Kidney (tissue), 14 donors: ENCODE data around the gene CDX1. TPM values are rescaled to one million over a fixed set of nuclear protein-coding genes. Genes with fewer than 3 reads are reported as not detected.

Source experiments
- DNase-seq, 5 donors: peaks; one replicate each; pipeline ENCODE4 v3.0.0-alpha.2; 2013 to 2020
- FAIRE-seq: peaks from 2 replicates; lab custom pipeline; 2012; peaks lifted over from hg19 to GRCh38; lab: Jason Lieb, UNC
- H3K27ac ChIP-seq, 2 donors: one replicate each; pipeline ENCODE4 v1.7.0; 2013; ENCODE audit warnings: low read depth in 2 of 2, low read length in 2 of 2, inconsistent platforms in 1 of 2
- H3K27me3 ChIP-seq: one replicate; pipeline ENCODE4 v1.7.1; 2013; ENCODE audit warnings: low read length, inconsistent platforms; ENCODE audit not compliant: control insufficient read depth, insufficient read depth
- H3K36me3 ChIP-seq, 3 donors: one replicate each; pipeline versions ENCODE4 v1.7.0 to v1.7.1; 2013; ENCODE audit warnings: low read length in 3 of 3, control low read depth in 1 of 3, inconsistent platforms in 1 of 3; ENCODE audit not compliant: insufficient read depth in 3 of 3, control insufficient read depth in 2 of 3
- H3K4me1 ChIP-seq, 3 donors: one replicate each; pipeline versions ENCODE4 v1.7.0 to v1.7.1; 2013; ENCODE audit warnings: low read length in 3 of 3, inconsistent platforms in 1 of 3, low read depth in 1 of 3; ENCODE audit not compliant: control insufficient read depth in 2 of 3, insufficient read depth in 2 of 3
- H3K4me3 ChIP-seq, 3 donors: one replicate each; pipeline versions ENCODE4 v1.7.0 to v1.8.1; 2013; ENCODE audit warnings: low read length in 3 of 3, control low read depth in 1 of 3, inconsistent platforms in 1 of 3
- H3K9ac ChIP-seq, 3 donors: one replicate each; pipeline versions ENCODE4 v1.7.0 to v1.7.1; 2013; ENCODE audit warnings: low read length in 3 of 3, control low read depth in 1 of 3, inconsistent platforms in 1 of 3
- H3K9me3 ChIP-seq, 3 donors: one replicate each; pipeline versions ENCODE4 v1.7.0 to v1.7.1; 2013; ENCODE audit warnings: low read length in 3 of 3, control low read depth in 1 of 3, inconsistent platforms in 1 of 3; ENCODE audit not compliant: control insufficient read depth in 2 of 3, insufficient read depth in 1 of 3
- intact Hi-C: fragments of 100-400 bp; cut with DNase I; formaldehyde crosslinking; loops from one replicate; pipeline ENCODE4 v1.11.1; 2022
- polyA plus RNA-seq: library from polyadenylated mRNA; stranded (reverse); fragments of 350-450 nt; fragmentation: Illumina TruSeq; extraction: RNeasy Lipid Tissue Mini Kit (QIAGEN cat#74804); gene quantifications from one replicate; pipeline ENCODE4 v1.2.3, GENCODE V29; 2014; ENCODE audit warnings: low read depth, low replicate concordance; ENCODE audit not compliant: insufficient read depth
- total RNA-seq: library from RNA; stranded (reverse); fragmentation: NEBNext Ultra II Directional; extraction: Animal tissue kit (Norgen Biotek cat#: 25700); gene quantifications from one replicate; pipeline ENCODE4 v1.2.1, GENCODE V29; 2021
- TF ChIP-seq, protein P1 (sequence below): IDR thresholded peaks from 3 replicates; pipeline ENCODE4 v1.5.1; 2012; ENCODE audit warnings: mild to moderate bottlenecking, moderate library complexity, borderline replicate concordance; ENCODE audit not compliant: insufficient read depth; ENCODE audit errors: extremely low read depth
- donor health status: control.
- donor health status: control.
- donor health status: control.
- donor health status: control.
- donor health status: control.
- donor health status: DM: yes; HTN: yes; CAD: no.
- donor health status: Normal renal cell carcinoma (clear cell type).

Gene CDX1
- total and polyA plus RNA-seq, 2 donors from 2014 or later = 0.39 TPM; not detected in 1

DNA sequence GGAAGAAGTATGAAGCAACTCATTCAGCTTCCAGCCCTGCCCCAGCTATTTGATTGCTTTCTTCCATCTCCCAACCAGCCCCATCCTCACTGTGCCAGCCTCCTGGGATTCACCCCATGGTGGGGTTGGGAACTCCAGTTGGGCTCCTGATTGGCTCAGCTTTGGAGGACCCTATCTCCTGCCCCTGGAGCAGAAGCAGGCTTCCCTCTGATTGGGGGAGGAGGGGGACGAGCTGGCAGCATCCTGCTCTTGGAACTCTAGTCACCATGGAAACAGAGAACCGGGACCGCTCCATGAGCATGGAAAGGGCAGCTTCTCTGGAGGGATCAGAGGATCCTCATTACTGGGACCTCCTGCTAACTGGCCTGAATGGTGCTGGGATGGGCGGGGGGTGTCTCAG is 25.9 kb downstream of the CDX1 start:
- FAIRE-seq = no peak
- H3K36me3 ChIP-seq = no peaks in the 10 kb centered on the region
- peaks cover 0 to 6% (median 0%) of the 10 kb centered on the region in 3 donors for H3K4me1 ChIP-seq
- no peak overlapping the region for H3K27ac ChIP-seq
- intact Hi-C loops = no loop called here
- H3K9ac ChIP-seq = no peak overlapping the region
- TF ChIP-seq, protein P1, sequence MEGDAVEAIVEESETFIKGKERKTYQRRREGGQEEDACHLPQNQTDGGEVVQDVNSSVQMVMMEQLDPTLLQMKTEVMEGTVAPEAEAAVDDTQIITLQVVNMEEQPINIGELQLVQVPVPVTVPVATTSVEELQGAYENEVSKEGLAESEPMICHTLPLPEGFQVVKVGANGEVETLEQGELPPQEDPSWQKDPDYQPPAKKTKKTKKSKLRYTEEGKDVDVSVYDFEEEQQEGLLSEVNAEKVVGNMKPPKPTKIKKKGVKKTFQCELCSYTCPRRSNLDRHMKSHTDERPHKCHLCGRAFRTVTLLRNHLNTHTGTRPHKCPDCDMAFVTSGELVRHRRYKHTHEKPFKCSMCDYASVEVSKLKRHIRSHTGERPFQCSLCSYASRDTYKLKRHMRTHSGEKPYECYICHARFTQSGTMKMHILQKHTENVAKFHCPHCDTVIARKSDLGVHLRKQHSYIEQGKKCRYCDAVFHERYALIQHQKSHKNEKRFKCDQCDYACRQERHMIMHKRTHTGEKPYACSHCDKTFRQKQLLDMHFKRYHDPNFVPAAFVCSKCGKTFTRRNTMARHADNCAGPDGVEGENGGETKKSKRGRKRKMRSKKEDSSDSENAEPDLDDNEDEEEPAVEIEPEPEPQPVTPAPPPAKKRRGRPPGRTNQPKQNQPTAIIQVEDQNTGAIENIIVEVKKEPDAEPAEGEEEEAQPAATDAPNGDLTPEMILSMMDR = no peak
- DNase-seq = no peak
- H3K4me3 ChIP-seq = no peak overlapping the region
- H3K9me3 ChIP-seq = no peaks in the 10 kb centered on the region
- H3K27me3 ChIP-seq = peaks cover 4% of the 10 kb centered on the region

DNA sequence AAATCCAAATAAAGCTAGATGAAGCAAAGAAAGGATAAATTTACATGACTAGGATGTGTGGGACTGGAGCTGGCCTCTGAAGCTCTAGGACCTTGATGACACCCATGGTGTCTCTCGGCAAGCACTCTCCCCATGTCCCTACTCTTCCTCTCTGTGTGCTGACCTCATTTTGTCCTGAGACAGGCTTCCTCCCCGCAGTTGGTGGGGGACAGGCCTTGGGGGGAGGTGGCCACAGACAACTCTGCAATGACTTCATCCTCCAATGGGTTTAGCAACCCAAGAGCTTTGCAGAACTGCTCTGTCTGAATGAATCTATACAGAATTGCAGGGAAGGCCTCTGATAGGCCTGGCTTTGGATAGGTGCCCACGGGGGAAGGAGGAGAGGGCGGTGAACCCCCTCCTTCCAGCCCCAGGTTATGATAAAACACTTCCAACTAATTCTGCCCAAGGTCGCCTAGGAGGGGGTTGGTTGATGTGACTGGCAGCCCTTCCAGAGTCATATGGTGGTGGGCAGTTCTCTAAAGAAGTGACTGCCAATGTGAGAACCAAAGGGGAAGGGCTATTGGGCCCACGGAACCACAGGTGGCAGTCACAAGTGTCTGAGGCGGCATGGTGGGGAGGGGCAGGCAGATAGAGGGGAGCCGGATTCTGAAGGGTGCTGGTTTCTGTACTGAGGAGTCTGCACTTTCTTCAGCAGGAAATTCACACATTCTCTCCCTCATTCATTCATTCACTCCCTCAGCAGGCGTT is 29.3 kb downstream of the CDX1 start:
- FAIRE-seq = no peak
- DNase-seq = no peak
- no peaks in the 10 kb centered on the region for H3K9me3 ChIP-seq
- TF ChIP-seq, protein P1 = no peak
- H3K4me1 ChIP-seq = no peaks in the 10 kb centered on the region
- no peaks in the 10 kb centered on the region for H3K27me3 ChIP-seq
- H3K9ac ChIP-seq = no peak overlapping the region
- intact Hi-C loops = no loop called here
- H3K4me3 ChIP-seq = no peak overlapping the region
- no peaks in the 10 kb centered on the region for H3K36me3 ChIP-seq
- no peak overlapping the region for H3K27ac ChIP-seq

DNA sequence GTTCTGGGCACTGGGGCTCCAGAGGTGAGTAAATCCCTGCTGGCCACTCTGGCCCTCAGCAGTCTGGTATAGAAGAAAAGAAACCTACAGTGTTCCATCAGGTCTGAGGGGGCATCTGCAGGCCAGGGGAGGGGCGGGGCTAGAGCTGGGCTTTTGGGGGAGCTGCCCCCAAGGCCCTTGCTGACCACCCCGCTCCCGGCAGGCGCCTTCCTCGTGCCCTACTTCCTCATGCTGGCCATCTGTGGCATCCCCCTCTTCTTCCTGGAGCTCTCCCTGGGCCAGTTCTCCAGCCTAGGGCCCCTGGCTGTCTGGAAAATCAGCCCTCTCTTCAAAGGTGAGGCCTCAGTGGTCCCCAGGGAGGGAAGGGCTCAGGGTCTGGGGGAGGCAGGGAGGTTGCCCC is 29.9 kb downstream of the CDX1 start:
- H3K4me1 ChIP-seq = no peaks in the 10 kb centered on the region
- FAIRE-seq = no peak
- H3K9ac ChIP-seq = no peak overlapping the region
- intact Hi-C loops = no loop called here
- no peaks in the 10 kb centered on the region for H3K9me3 ChIP-seq
- TF ChIP-seq, protein P1 = no peak
- H3K27me3 ChIP-seq = no peaks in the 10 kb centered on the region
- no peak for DNase-seq
- H3K36me3 ChIP-seq = no peaks in the 10 kb centered on the region
- no peak overlapping the region for H3K27ac ChIP-seq
- no peak overlapping the region for H3K4me3 ChIP-seq
